ENCODE results near the gene RALGAPB. TPM values are rescaled to one million over a fixed set of nuclear protein-coding genes. Genes with fewer than 3 reads are reported as not detected.

Gene RALGAPB
- total RNA-seq, 1 experiment from 2014 or later = 36.7 TPM

GRCh38 chr20:38473367-38473795 is 738 bp downstream of the RALGAPB start (continued):
- TF ChIP-seq PRDM15 (CRISPR knock-in tag; IDR thresholded peaks at IDR 0.05) (no peak), IRF2 (CRISPR knock-in tag; IDR thresholded peaks at IDR 0.05; ENCODE audit: borderline replicate concordance, low read depth) (no peak), ATF6 (CRISPR knock-in tag; IDR thresholded peaks at IDR 0.05) (no peak)

- Mint-ChIP-seq H3K9me3 (no peaks in the 10 kb centered on the region), H3K4me1 (peaks cover 13% of the 10 kb centered on the region), H3K27ac (no peak overlapping the region), H3K27me3 (ENCODE audit: low read depth) (no peaks in the 10 kb centered on the region), H3K36me3 (no peaks in the 10 kb centered on the region), H3K4me3 (no peak overlapping the region)
- POLR2A ChIA-PET = no interaction called here
- ATAC-seq = no peak
- TF ChIP-seq ZNF532 (CRISPR knock-in tag; IDR thresholded peaks at IDR 0.05; ENCODE audit: borderline replicate concordance) (no peak), NFYB (CRISPR knock-in tag; conservative IDR thresholded peaks at IDR 0.05; ENCODE audit: low read depth) (no peak), MLX (CRISPR knock-in tag; IDR thresholded peaks at IDR 0.05) (no peak), KAT7 (CRISPR knock-in tag; IDR thresholded peaks at IDR 0.05; ENCODE audit: borderline replicate concordance) (no peak), FOXJ3 (CRISPR knock-in tag; IDR thresholded peaks at IDR 0.05; ENCODE audit: borderline replicate concordance) (no peak), PREB (CRISPR knock-in tag; IDR thresholded peaks at IDR 0.05; ENCODE audit: borderline replicate concordance) (no peak), FOXP4 (CRISPR knock-in tag; IDR thresholded peaks at IDR 0.05) (no peak), ZBTB21 (CRISPR knock-in tag; IDR thresholded peaks at IDR 0.05; ENCODE audit: borderline replicate concordance) (no peak), IRF2 (CRISPR knock-in tag; IDR thresholded peaks at IDR 0.05; ENCODE audit: borderline replicate concordance, low read depth) (no peak), OVOL2 (CRISPR knock-in tag; IDR thresholded peaks at IDR 0.05; ENCODE audit: borderline replicate concordance) (no peak), ZNF425 (CRISPR knock-in tag; conservative IDR thresholded peaks at IDR 0.05) (no peak)
- no peak for DNase-seq (ENCODE audit: low spot score)
- CTCF ChIA-PET = no interaction called here
Observed at GRCh38 chr20:38477747-38478146, 5.1 kb downstream of the RALGAPB start.
